NCI-H774 (cell line): Measurements from ENCODE around the gene PLXNB3.

ENCODE experiments used
- DNase-seq: peaks from one replicate; lab custom pipeline; 2025; lab: John Stamatoyannopoulos, UW

Gene PLXNB3

DNA sequence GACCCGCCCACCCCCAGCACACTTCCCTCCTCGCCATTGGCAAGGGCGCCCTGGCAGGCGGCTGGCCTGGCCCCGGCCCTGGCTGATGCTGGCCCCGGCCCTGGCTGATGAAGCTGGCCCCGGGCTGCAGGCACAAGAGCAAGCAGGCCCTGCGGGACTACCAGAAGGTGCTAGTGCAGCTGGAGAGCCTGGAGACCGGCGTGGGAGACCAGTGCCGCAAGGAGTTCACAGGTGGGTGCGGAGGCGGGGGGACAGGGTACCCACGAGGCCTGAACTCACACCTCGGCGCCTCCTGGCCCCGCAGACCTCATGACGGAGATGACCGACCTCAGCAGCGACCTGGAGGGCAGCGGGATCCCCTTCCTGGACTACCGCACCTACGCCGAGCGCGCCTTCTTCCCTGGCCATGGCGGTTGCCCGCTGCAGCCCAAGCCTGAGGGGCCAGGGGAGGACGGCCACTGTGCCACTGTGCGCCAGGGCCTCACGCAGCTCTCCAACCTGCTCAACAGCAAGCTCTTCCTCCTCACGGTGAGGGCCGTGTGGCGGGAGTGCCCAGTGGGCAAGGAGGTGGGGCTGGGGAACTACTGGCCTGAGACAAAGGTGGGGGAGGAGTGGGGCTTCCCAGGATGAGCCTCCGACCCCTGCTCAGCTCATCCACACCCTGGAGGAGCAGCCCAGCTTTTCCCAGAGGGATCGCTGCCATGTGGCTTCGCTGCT lies 10.7 kb downstream of the PLXNB3 start:
- no peak for DNase-seq

DNA sequence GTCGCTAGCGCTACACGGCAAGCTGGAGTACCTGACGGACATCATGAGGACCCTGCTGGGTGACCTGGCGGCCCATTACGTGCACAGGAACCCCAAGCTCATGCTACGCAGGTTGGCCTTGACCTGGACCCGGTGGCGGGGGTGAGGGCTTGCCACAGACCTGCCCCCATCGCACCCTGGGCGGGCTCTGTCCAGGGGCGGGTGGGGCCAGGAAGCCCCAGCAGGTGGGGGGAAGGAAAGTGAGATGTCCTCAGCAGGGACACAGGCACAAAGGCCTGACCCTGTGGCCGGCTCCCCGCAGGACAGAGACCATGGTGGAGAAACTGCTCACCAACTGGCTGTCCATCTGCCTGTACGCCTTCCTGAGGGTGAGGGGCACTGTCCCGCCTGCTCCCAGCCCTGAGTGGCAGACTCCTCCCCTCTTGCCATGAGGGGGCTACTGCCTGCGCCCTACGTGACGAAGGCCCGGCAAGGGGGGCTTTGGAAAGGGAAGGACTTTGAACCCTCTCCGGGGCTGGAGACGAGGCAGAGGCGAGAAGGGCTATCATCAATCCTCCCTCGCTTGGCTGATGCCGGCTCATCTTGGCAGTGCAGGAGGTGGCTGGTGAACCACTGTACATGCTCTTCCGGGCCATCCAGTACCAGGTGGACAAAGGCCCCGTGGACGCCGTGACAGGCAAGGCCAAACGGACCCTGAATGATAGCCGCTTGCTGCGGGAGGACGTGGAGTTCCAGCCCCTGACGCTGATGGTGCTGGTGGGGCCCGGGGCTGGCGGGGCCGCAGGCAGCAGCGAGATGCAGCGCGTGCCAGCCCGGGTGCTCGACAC lies 11.5 kb downstream of the PLXNB3 start:
- no peak for DNase-seq

DNA sequence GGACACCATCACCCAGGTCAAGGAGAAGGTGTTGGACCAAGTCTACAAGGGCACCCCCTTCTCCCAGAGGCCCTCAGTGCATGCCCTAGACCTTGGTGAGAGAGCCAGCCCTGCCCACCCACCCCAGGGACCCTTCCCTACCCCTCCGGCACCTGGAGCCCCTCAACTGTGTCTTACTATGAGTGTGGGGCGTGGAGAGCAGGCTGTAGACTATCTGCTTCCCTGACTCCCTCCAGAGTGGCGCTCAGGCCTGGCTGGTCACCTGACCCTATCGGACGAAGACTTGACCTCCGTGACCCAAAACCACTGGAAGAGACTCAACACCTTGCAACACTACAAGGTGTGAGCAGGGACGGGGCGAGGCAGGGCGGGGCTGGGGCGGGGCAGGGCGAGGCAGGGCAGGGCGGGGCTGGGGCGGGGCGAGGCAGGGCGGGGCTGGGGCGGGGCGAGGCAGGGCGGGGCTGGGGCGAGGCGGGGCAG lies 12.1 kb downstream of the PLXNB3 start:
- no peak for DNase-seq

DNA sequence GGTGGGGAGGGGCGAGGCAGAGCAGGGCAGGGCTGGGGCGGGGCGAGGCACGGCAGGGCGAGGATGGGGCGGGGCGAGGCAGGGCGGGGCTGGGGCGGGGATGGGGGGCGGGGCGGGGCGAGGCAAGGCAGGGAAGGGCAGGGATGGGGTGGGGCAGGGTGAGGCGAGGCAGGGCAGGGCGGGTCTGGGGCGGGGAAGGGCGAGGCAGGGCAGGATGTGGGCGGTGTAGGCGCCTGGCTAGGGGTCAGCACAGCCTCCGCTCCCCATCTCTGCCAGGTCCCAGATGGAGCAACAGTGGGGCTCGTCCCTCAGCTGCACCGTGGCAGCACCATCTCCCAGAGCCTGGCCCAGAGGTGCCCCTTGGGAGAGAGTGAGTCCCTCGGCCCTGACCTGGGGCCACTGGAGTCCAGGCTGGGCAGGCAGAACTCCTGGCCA lies 12.6 kb downstream of the PLXNB3 start:
- no peak for DNase-seq

DNA sequence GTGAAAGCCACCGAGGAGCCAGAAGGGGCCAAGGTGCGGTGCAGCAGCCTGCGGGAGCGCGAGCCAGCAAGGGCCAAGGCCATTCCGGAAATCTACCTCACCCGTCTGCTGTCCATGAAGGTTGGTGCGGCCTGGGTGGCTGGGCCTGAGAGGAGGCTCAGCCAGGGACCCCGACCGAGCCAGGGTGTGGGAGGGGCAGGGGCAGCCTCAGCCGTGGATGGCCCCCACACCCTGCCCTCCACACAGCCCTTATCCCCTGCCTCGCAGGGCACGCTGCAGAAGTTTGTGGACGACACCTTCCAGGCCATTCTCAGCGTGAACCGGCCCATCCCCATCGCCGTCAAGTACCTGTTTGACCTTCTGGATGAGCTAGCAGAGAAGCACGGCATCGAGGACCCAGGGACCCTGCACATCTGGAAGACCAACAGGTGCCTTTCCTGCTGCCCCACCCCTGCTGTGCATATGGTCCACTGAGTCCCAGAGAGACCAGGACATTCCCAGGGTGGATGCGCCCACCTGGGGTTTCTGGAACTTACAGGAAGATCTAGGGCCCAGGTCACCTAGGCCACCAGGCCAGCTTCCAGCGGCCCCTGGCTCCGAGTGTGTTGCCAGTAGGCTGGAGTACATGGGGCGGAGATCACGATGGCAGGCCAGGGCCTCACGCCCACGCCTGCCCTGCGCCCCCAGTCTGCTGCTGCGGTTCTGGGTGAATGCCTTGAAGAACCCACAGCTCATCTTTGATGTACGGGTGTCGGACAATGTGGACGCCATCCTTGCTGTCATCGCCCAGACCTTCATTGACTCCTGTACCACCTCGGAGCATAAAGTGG lies 13.4 kb downstream of the PLXNB3 start:
- no peak for DNase-seq

DNA sequence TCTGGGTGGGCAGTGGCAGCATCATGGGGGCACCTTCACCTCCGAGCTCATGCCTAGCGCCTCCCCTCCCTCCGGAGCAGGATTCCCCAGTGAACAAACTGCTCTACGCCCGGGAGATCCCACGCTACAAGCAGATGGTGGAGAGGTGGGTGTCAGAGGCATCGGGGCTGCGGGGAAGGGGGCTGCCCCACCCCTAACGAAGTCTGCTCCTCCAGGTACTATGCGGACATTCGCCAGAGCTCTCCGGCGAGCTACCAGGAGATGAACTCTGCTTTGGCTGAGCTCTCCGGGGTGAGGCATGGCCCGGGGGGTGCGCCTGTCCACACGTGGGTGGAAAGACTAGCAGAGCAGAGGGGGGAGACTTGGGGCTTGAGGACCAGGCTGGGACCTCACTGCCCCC lies 14.1 kb downstream of the PLXNB3 start:
- no peak for DNase-seq

DNA sequence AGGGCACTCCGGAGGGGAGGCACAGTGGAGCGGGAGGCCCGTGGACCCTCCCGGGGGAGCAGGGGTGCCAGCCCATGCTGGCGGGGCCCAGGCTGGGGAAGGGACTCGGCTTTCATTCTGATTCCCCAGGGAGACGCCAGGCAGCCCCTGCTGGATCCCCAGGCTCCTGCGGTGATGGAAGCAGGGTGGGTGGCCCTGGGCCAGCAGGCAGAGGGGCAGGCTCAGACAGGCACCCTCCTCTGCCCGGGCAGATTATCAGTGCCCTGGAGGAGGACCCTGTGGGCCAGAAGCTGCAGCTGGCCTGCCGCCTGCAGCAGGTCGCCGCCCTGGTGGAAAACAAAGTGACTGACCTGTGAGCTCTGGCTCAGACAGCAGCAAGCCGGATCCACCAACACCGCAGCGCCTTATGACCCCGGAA lies 14.6 kb downstream of the PLXNB3 start:
- no peak for DNase-seq

DNA sequence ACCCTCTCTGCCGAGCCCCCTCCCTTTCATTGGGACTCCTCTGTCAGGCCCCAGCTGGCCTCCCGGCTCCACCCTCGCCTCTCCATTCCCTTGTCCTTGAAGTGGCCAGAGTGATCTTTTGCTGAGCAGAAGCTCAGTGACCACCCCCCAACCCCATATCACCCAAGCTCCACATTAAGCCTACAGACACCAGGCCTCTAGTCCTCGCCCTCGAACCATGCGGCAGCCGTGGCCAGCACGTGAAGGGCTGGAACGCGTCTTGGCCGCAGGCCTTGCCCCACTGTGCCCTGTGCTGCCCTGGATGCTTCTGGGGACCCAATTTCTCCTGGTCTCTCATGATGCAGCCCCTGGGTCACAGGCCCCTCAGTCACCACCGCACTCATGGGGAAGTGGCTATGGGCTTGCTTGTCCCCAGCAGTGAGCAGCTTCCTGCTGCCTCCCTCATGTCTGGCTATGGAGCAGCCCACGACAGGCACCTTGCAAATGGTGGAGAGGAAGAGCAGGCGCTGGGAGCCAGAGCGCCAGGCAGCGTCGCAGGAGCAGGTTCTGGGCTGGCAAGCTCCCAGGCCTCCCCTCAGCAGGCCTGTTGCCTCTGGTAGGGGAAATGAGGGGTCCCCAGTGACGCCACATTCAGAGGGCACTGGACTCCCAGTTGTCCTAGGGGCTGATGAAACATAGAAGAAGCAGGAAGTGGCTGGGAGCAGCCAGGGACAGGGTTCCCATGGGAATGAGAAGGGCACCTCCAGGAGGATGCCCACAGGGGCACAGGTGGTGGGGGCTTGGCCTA lies 16.0 kb downstream of the PLXNB3 start:
- peak; percentile 2 for DNase-seq

DNA sequence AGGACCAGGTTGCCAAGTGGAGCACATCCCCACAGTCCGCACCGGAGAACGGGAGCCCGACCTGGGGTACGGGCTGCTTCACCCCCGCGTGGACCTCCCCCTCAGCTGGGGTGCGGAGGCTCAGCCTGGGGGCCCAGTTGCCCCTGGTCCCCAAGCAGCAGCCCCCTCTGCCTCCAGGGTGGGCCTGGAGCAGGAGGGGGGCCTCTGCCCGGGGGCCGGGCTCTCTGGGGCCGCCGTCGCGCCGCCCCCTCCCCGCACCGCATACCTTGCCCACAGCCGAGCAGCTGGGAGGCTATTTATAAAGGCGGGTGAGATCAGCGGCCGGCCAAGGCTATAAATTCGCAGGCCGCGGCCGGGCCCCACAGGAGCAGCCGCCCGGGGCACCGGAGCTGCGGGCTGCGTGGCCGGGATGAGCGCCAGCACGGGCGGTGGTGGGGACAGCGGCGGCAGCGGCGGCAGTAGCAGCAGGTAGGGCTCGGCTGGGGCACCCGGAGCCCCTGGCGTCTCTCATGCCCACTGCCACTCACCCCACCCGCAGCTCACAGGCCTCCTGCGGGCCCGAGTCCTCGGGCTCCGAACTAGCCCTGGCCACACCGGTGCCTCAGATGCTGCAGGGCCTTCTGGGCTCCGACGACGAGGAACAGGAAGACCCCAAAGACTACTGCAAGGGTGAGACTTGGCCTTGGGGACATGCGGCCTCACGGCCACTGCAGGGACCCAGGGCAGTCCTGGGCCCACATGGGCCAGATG lies 16.8 kb downstream of the PLXNB3 start, which contains the start of gene SRPK3:
TSS of gene SRPK3 (plus strand) at position 364 of the 750 bp plus-strand sequence. CDS start at position 410, 46 bp downstream.
- no peak for DNase-seq

DNA sequence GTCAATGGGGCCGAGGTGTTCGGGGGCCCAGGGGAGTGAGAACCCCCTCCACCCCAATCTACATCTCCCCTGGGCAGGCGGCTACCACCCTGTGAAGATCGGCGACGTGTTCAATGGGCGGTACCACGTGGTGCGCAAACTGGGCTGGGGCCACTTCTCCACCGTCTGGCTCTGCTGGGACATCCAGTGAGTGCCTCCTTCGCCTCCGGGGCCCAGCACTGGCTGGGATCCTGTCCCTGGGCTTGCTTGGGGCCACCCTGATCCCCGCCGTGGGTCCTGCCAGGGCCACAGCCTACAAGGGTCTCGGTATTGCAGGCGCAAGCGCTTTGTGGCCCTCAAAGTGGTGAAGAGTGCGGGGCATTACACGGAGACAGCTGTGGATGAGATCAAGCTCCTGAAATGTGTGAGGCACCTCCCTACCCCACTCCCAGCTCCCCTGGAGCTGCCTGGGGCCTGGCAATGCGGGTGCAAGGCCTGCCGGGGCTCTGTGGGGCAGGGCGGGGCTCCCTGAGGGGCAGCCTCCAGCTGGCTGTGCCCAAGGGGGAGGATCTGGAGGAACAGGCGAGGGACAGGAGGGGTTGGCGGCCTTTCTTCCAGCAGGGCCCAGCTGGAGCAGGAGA lies 17.5 kb downstream of the PLXNB3 start:
- DNase-seq: peak; percentile 2

DNA sequence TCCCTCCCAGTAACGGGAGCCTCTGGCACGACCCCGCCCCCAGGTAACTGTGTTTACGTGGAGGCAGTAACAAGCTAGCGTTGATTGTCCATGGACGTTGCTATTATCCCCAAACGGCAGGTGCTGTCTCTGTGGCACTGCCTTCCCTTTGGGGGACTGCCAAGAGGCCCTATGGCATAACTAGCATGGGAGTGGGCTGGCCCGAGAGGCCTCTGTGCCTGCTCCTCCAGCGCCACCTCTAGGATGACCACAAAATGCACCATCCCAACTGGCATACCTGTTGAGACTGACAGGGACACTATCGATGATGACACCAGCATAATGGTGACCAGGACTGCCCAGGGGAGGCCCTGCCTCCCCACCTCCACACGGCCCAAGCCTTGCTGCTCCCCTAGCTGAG lies 18.3 kb downstream of the PLXNB3 start:
- peak; percentile 93 for DNase-seq

DNA sequence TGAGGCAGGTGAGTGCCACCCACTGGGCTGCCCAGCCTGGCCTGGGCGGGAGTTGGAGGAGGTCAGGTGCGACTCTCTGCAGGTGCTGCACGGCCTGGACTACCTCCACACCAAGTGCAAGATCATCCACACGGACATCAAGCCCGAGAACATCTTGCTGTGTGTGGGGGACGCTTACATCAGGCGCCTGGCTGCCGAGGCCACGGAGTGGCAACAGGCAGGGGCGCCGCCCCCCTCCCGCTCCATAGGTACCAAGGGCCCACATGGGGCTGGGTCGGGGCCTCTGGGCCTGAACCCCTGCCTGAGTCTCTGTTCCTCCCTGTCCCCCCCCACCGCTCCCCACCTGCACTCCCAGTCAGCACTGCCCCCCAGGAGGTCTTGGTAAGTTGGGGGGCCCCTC lies 18.8 kb downstream of the PLXNB3 start:
- DNase-seq: no peak

DNA sequence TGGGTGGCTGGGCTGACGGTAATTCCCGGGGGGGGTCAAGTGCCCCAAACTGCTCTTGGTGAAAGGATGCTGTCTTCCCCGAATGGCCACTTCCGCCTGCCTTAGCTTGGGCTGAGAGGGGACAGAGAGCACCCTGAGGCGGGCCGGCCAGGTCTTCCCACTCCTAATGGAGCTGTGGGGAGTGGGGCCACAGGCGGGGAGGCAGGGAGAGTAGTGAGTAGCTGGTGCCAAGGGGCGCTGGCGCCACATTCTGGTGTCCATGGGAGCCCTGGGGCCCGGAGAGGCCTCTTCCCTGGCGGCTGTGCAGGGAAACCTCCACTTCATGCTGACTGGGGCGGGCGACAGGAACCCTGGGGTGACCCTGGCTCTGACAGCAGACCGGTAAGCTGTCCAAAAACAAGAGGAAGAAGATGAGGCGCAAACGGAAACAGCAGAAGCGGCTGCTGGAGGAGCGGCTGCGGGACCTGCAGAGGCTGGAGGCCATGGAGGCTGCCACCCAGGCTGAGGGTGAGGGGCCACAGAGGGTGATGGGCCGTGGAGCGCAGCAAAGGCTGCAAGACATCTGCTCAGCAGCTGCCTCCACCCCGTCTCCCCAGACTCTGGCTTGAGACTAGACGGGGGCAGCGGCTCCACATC lies 19.4 kb downstream of the PLXNB3 start:
- no peak for DNase-seq

DNA sequence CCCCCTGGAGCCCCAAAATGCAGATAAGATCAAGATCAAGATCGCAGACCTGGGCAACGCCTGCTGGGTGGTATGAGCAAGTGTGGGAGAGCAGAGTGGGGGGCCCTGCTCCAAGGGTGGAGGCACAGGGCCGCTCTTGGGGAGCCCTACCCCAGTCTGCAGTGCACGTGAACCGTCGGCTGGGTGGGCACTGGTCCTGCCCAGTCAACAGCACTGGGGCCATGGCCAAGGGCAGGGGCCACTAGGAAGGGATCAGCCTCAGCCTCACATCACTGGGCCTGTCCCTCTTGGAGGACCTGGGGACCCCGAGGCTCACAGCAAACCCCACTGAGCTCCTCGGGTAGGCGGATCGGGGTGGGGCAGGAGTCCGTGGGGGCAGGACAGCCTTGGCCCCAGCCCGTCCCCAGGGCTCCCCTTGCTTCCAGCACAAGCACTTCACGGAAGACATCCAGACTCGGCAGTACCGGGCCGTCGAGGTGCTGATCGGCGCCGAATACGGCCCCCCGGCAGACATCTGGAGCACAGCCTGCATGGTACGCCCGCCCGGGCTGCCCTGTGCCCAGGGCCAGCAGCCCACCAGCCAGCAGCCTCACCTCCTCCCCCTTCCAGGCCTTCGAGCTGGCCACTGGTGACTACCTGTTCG lies 20.4 kb downstream of the PLXNB3 start:
- DNase-seq: no peak

DNA sequence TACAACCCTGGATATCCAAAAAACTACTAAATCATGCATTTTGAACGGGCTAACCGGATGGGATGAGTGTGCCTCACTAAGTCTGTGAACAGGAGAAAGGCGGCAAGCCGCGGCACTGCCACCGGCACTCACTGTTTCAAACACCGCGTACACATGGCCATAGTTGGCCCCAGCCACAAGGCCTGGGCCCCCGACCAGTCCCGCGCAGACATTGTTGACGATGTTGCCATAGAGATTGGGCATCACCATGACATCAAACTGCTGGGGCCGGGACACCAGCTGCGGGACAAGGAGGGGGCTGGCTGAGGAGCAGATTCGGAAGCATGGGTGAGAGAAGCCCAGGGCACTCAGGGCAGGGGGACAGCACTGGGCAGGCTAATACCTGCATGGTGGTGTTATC lies 22.6 kb downstream of the PLXNB3 start:
- no peak for DNase-seq

DNA sequence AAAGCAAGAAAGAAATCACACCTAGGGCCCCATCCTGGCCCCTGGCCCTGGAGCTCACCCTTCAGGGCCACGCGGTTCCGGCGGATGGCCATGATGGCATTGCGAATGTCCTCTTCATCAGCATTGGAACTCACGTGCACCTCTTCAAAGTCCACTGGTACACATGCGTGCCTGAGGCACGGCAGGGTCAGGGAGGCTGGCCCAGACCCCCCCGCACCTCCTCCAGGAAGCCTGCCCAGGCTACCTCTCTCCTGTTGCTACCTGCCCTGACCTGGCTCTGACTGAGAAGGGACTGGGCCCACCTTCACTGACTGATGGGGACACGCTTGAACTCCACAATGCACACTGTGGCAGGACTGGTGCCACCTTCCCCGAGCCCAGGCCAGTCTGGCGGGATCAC lies 25.6 kb downstream of the PLXNB3 start:
- DNase-seq: no peak

DNA sequence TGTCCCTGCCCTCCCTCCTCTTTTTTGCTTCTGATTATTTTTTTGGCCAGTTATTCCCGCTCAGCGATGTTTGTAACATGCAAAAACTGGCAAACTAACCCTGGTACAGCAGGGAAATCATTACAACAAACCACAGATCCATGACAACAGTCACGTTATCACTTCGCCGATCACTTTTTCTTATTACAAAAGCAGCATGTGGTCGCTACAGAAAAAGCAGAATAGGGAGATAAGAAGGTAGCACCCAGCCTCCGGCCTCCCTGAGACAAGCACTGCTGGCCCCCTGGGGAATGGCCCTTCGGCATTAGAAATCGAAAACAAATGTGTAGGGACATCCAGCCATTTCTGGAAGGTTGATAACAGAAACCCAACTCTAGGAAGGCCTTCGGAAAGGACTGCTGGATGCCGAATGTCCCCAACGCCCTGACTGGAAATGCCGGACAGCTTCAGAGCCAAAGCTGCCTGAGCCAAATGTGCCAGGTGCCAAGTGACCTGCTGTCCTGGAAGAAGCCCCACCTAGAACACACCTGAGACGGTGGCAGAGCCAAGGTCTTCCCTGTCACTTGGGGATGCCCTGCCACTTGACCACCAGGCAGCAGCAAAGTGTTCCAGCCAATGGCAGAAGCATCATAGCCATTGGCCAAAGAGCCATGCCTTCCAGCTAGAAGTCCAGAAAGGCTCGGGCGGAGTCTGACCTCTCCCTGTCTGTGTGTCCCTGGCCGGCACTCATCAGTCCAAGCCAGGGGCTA lies 27.2 kb downstream of the PLXNB3 start:
- no peak for DNase-seq

DNA sequence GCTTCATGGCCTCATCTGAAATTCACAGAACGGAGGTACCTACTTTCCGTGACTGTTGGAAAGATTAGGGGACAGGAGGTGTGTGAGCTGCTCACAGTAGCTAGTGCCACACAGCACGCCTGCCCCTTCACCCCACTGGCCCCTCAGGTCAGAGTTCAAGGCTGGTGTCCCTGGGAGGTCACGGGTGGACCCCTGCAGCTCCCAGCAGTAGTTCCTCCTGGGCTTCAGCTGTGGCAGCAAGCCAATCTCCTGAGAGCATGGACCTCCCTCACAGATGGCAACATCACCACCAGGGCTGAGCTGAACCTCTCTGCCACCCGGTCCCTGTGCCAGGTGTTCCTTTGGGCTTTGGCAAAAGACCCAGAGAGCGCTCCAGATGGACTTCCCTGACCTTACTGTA lies 28.3 kb downstream of the PLXNB3 start:
- DNase-seq: no peak

DNA sequence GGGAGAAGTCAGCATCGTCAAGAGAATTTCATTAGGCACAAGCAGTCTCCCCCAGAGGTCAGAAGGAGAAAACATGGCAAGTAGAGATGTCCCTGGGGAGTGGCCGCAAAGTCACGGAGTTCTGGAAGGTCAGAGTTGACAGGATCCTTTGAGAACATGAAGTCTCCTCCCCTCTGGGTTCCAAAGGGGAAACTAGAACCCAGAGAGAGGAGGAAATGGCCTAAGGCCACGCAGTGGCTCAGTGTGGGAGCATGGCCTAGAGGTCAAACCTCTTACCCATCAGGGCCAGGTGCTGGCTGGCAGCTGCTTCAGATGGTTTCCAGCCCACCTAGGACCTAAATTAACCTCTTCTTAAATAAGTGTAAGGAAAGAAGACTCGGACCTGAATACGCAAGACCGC lies 29.2 kb downstream of the PLXNB3 start:
- DNase-seq: no peak
